Activated B cell treated with CpG ODN at 0.5 μM for 24 hours (primary cell): ENCODE results near the gene SVOP. TPM values are rescaled to one million over a fixed set of nuclear protein-coding genes. Genes with fewer than 3 reads are reported as not detected.

Experiments
- ATAC-seq: fragments of 200-7000 bp; cut with Tn5 transposase; one replicate; pipeline ENCODE4 v1.10.0; 2021; ENCODE audit warnings: low read depth, mild to moderate bottlenecking, moderate library complexity
- CTCF ChIA-PET: fragments of 350-600 bp; sonication (Branson Sonifier 250); formaldehyde crosslinking; loops from one replicate; lab custom pipeline; 2021; ENCODE audit warnings: antibody characterized with exemption; lab: Charles Lee
- POLR2A ChIA-PET: fragments of 350-600 bp; sonication (Branson Sonifier 250); formaldehyde crosslinking; loops from one replicate; lab custom pipeline; 2021; ENCODE audit warnings: antibody characterized with exemption; lab: Charles Lee
- DNase-seq: peaks from one replicate; pipeline ENCODE4 v3.0.0; 2022
- H3K27ac Mint-ChIP-seq: one replicate; pipeline ENCODE4 v1.8.0; 2020; ENCODE audit warnings: mixed read lengths
- H3K27me3 Mint-ChIP-seq: one replicate; pipeline ENCODE4 v1.8.0; 2021; ENCODE audit warnings: mixed read lengths
- H3K36me3 Mint-ChIP-seq: one replicate; pipeline ENCODE4 v1.8.0; 2021; ENCODE audit warnings: low read depth, mixed read lengths
- H3K4me1 Mint-ChIP-seq: one replicate; pipeline ENCODE4 v1.8.0; 2021; ENCODE audit warnings: mixed read lengths
- H3K4me3 Mint-ChIP-seq: one replicate; pipeline ENCODE4 v1.8.0; 2020; ENCODE audit warnings: mild to moderate bottlenecking, mixed read lengths
- H3K9me3 Mint-ChIP-seq: one replicate; pipeline ENCODE4 v1.8.0; 2020; ENCODE audit warnings: mixed read lengths
- intact Hi-C: fragments of 100-400 bp; cut with micrococcal nuclease; formaldehyde crosslinking; loops from one replicate; pipeline ENCODE4 v1.15.1; 2024
- total RNA-seq: library from RNA; stranded (reverse); gene quantifications from 2 replicates; pipeline ENCODE4 v1.2.3, GENCODE V29; 2022
- TF ChIP-seq, protein P1 (sequence below): fragments of 200-600 bp; IDR thresholded peaks from one replicate; pipeline ENCODE4 v1.8.0; 2022; ENCODE audit warnings: antibody characterized with exemption, mild to moderate bottlenecking

SVOP gene
- total RNA-seq, 1 donor from 2014 or later: not detected

DNA sequence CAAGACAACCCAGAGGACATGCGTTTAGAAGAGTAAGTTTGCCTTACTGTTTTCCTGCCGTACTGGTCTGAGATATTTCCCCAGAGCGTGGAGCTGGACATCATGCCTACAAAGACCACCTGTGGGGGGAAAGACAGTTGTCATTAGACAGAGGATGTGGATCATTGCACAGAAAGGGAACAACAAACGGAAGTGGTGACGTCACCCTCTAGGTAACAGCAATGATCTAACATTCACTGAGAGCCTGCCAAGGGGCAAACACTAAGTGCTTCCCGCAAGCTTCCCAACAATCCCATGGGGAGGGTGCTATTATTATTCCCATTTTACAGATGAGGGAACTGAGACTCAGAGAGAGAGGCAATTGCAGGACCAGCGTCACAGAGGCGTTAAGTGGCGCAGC, 48.5 kb downstream of the SVOP start:
- intact Hi-C loops: no loop called here
- H3K27ac Mint-ChIP-seq: no peak overlapping the region
- POLR2A ChIA-PET: no interaction called here

GRCh38 chr12:108969622-108970021, 51.2 kb downstream of the SVOP start:
- CTCF ChIA-PET: no interaction called here
- intact Hi-C loops: no loop called here
- H3K27me3 Mint-ChIP-seq: peaks cover 27% of the 10 kb centered on the region
- POLR2A ChIA-PET: no interaction called here
- H3K27ac Mint-ChIP-seq: no peak overlapping the region
- H3K4me1 Mint-ChIP-seq: no peaks in the 10 kb centered on the region
- no peak overlapping the region for H3K4me3 Mint-ChIP-seq
- TF ChIP-seq, protein P1, sequence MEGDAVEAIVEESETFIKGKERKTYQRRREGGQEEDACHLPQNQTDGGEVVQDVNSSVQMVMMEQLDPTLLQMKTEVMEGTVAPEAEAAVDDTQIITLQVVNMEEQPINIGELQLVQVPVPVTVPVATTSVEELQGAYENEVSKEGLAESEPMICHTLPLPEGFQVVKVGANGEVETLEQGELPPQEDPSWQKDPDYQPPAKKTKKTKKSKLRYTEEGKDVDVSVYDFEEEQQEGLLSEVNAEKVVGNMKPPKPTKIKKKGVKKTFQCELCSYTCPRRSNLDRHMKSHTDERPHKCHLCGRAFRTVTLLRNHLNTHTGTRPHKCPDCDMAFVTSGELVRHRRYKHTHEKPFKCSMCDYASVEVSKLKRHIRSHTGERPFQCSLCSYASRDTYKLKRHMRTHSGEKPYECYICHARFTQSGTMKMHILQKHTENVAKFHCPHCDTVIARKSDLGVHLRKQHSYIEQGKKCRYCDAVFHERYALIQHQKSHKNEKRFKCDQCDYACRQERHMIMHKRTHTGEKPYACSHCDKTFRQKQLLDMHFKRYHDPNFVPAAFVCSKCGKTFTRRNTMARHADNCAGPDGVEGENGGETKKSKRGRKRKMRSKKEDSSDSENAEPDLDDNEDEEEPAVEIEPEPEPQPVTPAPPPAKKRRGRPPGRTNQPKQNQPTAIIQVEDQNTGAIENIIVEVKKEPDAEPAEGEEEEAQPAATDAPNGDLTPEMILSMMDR: no peak
- no peaks in the 10 kb centered on the region for H3K36me3 Mint-ChIP-seq
- ATAC-seq (no peak), DNase-seq (no peak)
- no peaks in the 10 kb centered on the region for H3K9me3 Mint-ChIP-seq

More for the DNA sequence above, 48.5 kb downstream of the SVOP start:
- no peak overlapping the region for H3K4me3 Mint-ChIP-seq
- no peaks in the 10 kb centered on the region for H3K9me3 Mint-ChIP-seq
- ATAC-seq (no peak), DNase-seq (no peak)
- H3K27me3 Mint-ChIP-seq: peaks cover 27% of the 10 kb centered on the region
- no peaks in the 10 kb centered on the region for H3K4me1 Mint-ChIP-seq
- CTCF ChIA-PET: no interaction called here
- H3K36me3 Mint-ChIP-seq: no peaks in the 10 kb centered on the region
- TF ChIP-seq, protein P1: no peak

- ChIA-PET POLR2A (no interaction called here), CTCF (no interaction called here)
- ATAC-seq (no peak), DNase-seq (no peak)
- Mint-ChIP-seq H3K4me1 (no peaks in the 10 kb centered on the region), H3K27ac (no peak overlapping the region), H3K36me3 (no peaks in the 10 kb centered on the region), H3K27me3 (peaks cover 26% of the 10 kb centered on the region), H3K9me3 (no peaks in the 10 kb centered on the region), H3K4me3 (no peak overlapping the region)
- intact Hi-C loops: no loop called here
- TF ChIP-seq, protein P1: no peak
Measured at GRCh38 chr12:108967869-108968540, 52.9 kb downstream of the SVOP start.

DNA sequence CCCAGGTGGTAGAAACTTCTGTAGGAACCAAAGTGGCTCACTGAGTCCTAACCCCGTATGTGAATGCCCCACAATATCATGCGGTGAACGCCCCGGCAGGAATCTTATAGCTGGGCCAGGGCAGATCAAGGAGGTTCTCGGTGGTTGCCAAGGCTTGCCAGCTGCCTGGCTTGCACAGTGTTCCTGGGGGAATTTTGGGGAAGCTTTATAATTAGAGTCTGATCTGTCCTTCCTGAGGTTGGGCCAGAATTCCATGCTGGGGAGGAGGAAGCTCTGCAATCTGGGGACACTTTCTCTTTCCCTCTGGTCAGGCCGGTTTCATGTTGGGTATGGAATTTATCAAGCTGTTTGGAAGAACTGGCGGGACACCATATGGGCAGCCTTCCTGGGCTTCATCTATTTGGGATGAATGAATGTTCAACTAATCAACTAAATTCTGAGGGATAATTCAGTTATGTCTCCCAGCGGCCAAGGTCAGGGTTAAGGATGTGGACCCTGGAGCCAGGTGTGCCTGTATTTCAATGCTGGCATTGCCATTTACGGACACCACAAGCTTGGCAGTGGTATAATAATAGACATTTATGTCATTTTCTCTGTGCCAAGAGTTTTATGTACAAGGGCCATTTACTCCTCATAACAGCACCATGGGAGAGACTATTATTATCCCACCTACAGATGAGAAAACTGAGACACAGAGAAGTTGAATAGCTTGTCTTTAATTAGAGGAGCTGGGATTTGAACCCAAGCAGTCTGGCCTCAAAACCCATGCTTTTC, 54.3 kb downstream of the SVOP start:
- ATAC-seq (no peak), DNase-seq (no peak)
- intact Hi-C loops: no loop called here
- Mint-ChIP-seq H3K27ac (no peak overlapping the region), H3K36me3 (no peaks in the 10 kb centered on the region), H3K4me3 (no peak overlapping the region), H3K27me3 (peaks cover 24% of the 10 kb centered on the region), H3K9me3 (no peaks in the 10 kb centered on the region), H3K4me1 (no peaks in the 10 kb centered on the region)
- TF ChIP-seq, protein P1: no peak
- ChIA-PET POLR2A (no interaction called here), CTCF (interaction anchor here (0.8 kb wide), 1 partner anchor 16 kb away, joined by 3 read pairs; no protein-coding TSS in a partner anchor)

DNA sequence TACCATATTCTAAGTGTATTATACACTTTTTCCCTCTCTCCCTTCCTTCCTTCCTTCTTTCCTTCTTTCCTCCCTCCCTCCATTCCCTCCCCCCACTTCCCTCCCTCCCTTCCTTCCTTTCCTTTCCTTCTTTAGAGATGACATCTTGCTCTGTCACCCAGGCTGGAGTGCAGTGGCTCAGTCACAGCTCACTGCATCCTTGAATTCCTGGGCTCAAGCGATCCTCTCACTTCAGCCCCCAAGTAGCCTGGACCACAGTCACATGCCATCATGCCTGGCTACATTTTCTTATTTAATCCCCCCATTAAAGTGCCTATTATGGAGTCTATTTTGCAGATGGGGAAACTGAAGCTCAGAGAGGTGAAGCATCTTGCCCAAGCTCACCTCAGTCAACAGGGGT, 55.0 kb downstream of the SVOP start:
- no peak overlapping the region for H3K4me3 Mint-ChIP-seq
- H3K9me3 Mint-ChIP-seq: no peaks in the 10 kb centered on the region
- TF ChIP-seq, protein P1: no peak
- no peak overlapping the region for H3K27ac Mint-ChIP-seq
- CTCF ChIA-PET: no interaction called here
- DNase-seq (no peak), ATAC-seq (no peak)
- no peaks in the 10 kb centered on the region for H3K4me1 Mint-ChIP-seq
- H3K36me3 Mint-ChIP-seq: no peaks in the 10 kb centered on the region
- peaks cover 21% of the 10 kb centered on the region for H3K27me3 Mint-ChIP-seq
- POLR2A ChIA-PET: no interaction called here
- intact Hi-C loops: no loop called here
